SU-DHL-6 (cell line): ENCODE data around the gene NCKAP5.

Source experiments
- CTCF ChIP-seq: fragments of 200-600 bp; sonication (generic); IDR thresholded peaks from one replicate; pipeline ENCODE4 v1.5.1; 2017; ENCODE audit warnings: antibody characterized with exemption, mild to moderate bottlenecking, low read length, moderate library complexity; ENCODE audit not compliant: insufficient read depth, poor library complexity, severe bottlenecking
- EZH2phosphoT487 ChIP-seq: fragments of 200-600 bp; sonication (generic), shearing (Covaris generic); conservative IDR thresholded peaks from 2 replicates; pipeline ENCODE4 v1.6.1; 2018; ENCODE audit warnings: mild to moderate bottlenecking, antibody characterized with exemption, low read length, moderate library complexity, mixed read lengths

- TF ChIP-seq EZH2phosphoT487 (no peak), CTCF (no peak)
Measured at GRCh38 chr2:133173224-133173623, 395.0 kb downstream of the NCKAP5 start.
